CD4-positive, alpha-beta T cell treated with Interleukin-4 for 1 hour (primary cell): ENCODE data around the gene TRA2B.
A peak's percentile ranks its signal among the peaks of the same experiment; 100 is the strongest.

Source experiments
- DNase-seq, 2 donors: peaks; one replicate each; pipeline ENCODE4 v3.0.0-alpha.2; 2020 to 2022

The TRA2B gene

GRCh38 chr3:185937689-185938374 is at the start of gene TRA2B:
TSS of gene TRA2B (minus strand) at chr3:185938014. CDS start at chr3:185937860, 154 bp downstream.
- peak; percentile 99 to 100 for DNase-seq

DNA sequence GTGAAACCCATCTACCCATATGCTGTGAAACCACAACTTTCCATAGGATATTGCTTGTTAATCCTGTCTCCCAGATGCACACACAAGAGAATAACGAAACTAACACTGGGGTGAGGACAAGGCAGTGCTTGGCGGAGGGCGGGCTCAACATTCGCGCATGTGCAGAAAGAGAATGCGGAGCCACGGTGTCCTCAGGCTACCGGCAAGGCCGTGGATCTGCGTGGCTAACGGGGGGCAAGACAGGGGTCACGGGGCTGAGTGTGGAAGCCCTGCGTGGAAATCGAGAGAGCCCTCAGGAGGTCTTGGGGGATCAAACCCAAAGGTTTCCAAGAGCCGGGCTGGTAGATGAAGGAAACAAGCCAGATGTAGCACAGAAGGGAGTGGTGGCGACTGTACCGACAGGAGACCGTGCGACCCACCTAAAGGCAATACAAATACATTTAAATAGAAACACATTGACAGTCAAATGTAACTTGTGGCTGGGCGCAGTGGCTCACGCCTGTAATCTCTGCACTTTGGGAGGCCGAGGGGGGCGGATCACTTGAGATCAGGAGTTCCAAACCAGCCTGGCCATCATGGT is 48.5 kb upstream of the TRA2B start:
- peak in 1 of 2 donors; percentile 9 for DNase-seq

DNA sequence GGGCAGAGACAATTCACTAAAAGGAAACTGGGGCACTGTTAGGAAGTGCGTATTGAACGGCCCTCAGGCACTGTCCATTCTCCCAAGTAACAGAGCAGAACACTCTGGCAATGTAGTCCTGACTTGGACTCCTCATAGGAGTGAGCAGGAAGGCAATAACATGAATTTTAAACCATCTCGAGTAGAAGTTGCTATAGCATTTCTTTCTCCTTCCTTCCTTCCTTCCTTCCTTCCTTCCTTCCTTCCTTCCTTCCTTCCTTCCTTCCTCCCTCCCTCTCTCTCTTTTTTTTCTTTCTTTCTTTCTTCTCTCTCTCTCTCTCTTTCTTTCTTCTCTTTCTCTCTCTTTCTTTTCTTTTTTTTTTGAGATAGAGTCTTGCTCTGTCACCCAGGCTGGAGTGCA is 46.4 kb upstream of the TRA2B start:
- DNase-seq = no peak

DNA sequence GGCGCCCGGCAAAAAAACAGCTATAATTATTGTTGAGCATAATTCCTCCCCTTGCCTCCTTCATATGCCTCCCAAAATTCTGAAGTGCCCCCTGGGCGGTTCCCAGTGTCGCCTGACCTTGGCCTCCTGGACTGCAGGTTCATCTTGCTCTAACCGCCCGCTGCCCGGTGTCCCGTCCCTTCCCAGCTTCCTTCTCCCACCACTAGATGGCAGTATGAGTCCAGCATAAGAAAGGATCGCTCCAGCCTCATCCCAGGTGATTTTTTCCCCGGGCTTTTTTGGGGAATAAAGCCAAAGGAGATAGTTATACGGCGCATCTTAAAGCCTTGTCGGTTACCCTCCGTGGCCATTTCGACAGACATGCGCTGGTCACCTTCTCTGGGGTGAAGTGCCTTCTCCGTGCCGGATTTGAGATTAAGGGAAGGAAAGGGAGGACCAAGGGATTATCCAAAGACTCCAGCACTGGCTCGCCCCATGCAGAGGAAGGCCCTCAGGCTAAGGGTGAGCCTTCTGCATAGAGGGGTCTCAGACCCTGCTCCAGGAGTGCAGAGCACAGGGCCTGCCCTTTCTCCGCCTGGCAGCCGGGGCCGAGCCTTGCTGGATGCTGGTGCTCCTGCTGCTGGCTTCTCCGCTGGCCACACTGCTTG is 45.8 kb upstream of the TRA2B start:
- peak; percentile 58 to 64 for DNase-seq

- DNase-seq = no peak
These were observed 44.8 kb upstream of the TRA2B start for GRCh38 chr3:185982632-185983031.

- no peak for DNase-seq
These were observed 43.8 kb upstream of the TRA2B start for GRCh38 chr3:185981621-185982020.

DNA sequence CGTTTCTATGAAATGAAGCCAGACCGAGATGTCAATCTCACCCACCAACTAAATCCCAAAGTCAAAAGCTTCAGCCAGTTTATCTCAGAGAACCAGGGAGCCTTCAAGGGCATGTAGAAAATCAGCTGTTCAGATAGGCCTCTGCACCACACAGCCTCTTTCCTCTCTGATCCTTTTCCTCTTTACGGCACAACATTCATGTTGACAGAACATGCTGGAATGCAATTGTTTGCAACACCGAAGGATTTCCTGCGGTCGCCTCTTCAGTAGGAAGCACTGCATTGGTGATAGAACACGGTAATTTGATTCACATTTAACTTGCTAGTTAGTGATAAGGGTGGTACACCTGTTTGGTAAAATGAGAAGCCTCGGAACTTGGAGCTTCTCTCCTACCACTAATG is 41.9 kb upstream of the TRA2B start:
- no peak for DNase-seq

DNA sequence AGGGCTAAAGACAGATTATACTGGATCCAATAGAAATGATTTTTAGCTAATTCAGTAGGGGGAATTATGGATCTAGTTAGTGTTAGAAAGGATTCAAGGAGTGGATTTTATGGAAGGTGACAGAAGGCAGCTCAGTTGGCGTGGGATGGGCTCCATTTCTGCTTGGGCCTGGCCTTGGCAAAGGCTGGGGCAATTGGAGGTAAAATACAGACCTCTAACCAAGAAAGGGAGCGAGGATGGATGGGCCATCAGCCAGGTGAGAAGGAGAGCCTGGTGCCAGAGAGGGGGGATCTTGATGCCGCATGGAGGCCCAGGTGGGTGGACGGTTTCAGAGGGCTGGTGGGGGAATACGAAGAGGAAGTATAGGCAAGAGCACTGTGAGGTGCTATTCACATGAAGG is 40.7 kb upstream of the TRA2B start:
- no peak for DNase-seq

GRCh38 chr3:185977679-185978040 is 39.8 kb upstream of the TRA2B start:
- no peak for DNase-seq

DNA sequence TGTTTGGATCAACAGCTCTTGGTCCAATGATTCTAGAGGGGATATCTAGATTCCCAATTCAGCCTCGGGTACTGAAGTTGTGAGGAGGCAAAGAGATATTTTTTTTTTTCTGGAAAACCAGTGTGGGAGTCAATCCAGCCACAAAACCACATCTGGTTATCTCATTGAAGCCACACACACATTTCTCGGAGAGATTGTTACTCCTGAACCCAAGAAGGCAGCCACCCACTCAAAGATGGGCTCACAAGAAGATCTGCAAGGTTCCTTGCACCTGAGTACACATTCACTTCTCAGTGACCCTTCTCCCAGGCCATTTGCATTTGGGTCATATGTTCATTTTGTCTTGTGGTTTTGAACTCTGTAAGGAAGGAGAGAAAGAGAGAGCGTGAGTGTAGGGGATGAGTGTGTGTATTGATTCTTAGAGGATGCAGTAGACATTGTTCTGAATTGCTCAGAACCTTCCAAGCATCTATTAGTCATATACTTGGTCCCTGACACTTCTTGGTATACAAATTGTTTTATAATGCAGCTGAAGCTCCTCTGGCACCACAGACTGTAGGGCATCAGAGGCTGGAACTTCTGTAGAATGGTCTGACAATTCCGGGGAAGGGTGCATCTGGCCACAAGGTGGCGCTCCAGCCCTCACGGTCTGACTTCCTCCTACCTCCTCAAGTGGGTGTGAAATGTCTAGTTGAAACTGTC is 39.3 kb upstream of the TRA2B start:
- DNase-seq = peak; percentile 75 to 79

- DNase-seq = no peak
These were observed 38.3 kb upstream of the TRA2B start for GRCh38 chr3:185976100-185976499.

DNA sequence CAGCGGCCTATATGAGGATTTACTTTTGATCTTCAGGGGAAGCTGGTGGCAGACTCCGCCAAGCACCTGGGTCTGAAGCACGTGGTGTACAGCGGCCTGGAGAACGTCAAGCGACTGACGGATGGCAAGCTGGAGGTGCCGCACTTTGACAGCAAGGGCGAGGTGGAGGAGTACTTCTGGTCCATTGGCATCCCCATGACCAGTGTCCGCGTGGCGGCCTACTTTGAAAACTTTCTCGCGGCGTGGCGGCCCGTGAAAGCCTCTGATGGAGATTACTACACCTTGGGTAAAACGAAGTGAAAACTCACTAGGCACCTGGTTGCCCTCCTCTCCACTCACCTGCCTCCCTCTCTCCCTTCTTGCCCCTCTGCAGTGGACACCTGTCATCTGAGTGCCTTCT is 33.8 kb upstream of the TRA2B start:
- no peak for DNase-seq

DNA sequence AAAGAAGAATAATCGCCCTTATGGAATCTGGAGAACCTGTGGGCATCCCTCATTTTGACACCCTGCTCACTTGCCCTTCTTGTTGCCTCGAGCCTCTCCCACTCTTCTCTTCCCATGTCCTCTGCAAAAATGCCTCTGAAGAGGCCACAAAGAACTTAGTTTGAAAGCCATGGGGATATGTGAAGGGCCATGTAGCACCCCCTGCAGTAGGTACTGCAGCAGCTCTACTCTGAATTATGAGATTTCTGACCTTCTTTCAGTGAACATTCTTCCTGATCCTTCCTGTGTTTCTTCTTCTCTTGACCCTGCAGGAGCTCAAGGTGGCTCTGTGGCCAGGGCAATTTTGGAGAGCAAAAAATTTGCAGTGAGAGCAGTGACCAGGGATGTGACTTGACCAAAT is 30.4 kb upstream of the TRA2B start:
- DNase-seq = no peak

DNA sequence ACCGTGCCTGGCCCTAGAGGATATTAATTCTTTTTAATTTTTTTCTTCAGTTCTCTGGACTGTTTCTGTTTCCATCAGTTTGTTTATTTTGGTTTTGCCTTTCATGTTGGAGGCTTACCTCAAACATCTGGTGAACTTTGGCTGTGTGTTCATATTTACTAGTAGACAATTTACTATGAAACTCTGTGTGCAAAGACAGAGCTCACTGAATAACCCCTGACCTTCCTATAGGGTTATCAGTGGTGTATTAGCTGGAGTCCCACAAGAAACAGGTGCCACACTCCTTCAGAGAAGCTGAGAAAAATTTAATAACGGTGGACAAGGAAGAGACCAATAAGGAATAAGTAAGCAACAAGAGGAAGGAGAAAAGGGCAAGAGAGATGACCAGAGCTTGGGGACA is 28.8 kb upstream of the TRA2B start:
- DNase-seq = no peak

GRCh38 chr3:185965496-185965895 is 27.7 kb upstream of the TRA2B start:
- DNase-seq = no peak

DNA sequence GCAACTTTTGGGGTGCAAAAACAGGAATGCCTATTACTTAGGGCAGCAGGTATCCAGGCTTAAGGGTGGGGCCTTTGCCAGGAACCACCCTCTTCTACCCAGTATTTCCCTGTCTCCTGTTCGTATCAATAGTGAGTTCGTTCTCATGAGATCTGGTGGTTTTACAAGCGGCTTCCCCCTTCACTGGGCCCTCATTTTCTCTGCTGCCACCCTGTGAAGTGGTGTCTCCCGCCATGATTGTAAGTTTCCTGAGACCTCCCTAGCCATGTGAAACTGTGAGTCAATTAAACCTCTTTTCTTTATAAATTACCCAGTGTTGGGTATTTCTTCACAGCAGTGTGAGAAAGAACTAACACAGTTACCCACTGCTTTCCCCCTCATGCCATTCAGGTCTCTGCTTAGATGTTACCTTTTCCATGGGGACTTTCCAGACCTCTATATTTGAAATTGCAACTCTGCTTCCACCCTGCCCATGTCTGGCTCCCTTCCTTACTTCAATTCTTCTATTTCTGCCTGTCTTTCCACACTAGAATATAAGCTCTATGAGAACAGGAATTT is 23.9 kb upstream of the TRA2B start:
- DNase-seq = no peak

- no peak for DNase-seq
These were observed 22.9 kb upstream of the TRA2B start for GRCh38 chr3:185960522-185961288.

DNA sequence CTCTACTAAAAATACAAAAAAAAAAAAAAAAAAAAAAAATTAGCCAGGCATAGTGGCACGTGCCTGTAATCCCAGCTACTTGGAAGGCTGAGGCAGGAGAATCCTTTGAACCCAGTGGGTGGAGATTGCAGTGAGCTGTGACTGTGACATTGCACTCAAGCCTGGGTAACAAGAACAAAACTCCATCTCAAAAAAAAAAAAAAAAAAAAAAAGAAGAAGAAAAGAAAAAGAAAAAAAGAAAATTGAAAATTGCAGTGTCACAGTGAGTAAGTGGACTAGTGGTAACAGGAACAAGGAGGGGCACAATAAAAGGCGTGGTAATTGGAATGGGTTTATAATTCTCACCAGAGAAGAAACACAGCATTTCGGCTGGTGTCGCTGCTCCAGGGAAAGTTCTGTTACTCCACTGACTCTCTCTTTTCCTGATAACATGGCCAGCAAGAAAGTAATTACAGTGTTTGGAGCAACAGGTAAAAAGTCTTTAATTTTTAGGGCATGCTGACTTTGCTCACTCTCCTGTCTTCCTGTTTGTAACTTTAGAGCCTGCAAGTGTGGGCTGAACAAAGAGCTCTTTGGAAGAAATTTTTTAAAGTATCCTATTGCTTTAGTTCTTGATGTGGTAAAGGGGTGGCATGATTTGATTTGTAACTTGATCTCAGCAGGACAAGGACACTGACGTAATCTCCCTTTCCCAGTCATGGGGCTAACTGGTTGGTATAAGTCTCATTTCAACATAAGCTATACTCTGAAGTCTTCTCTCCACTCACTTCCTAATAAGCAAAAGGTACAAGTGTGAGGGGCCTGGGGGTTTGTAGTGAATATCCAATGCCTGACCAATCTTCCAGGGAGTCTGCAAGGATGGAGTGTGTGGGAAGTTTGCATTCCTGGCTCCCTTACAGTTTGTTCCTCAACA is 22.1 kb upstream of the TRA2B start:
- peak in 1 of 2 donors; percentile 7 for DNase-seq

GRCh38 chr3:185958626-185959025 is 20.8 kb upstream of the TRA2B start:
- no peak for DNase-seq

DNA sequence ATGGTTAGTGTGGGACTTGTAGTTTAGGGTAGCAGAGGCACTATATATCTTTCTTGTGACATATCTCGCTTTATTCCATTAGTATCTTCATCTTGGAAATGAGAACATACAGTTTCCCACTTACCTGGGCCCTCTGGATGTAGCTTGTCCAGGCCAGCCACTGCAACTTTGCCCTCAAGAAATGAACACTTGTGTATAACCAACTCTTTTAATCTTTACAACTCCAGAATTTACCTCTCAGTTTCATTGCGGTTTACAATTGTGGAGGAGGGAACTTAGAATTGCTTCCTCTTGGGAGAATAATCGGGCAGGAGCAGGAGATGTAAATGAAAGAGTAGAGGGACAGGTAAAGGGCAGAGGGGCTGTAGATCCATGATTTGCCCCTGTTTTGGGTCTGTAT is 18.4 kb upstream of the TRA2B start:
- DNase-seq = no peak

DNA sequence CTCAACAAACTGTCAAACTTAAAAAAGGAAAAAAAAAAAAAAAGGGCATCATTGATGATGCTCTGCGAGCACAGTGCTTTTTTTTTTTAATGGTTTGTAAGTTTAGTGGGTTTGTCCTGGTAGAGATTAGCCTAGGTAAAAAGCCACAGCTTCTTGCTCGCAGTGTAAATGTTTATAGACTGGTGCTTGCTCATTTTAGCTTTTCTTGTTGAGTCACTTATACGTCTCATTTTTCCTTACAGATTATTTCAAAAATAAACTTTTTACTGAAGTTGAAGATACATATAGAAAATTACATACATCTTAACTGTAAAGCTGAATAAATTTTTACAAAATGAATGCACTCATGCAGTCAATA is 16.5 kb upstream of the TRA2B start:
- no peak for DNase-seq

DNA sequence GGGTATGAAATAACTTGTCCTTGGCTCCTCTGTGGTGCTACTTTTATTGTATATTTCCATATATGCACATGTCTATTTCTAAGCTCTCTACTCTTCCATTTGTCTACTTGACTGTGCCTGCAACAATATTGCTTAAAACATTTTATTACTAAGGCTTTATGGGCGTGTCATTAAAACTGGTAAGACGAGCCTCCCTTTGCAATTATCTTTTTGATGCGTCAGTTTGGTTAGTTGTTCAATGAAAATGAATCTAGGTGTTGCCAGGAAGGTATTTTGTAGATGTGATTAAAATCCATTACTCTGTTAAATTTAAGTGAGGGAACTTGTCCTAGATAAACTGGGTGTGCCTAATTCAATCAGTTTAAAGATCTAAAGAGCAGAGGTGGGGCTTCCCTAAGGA is 12.9 kb upstream of the TRA2B start:
- no peak for DNase-seq
